ENCODE measurements around the gene KIAA1755. TPM values are rescaled to one million over a fixed set of nuclear protein-coding genes. Genes with fewer than 3 reads are reported as not detected.
A peak's percentile ranks its signal among the peaks of the same experiment; 100 is the strongest.

Gene KIAA1755, protein sequence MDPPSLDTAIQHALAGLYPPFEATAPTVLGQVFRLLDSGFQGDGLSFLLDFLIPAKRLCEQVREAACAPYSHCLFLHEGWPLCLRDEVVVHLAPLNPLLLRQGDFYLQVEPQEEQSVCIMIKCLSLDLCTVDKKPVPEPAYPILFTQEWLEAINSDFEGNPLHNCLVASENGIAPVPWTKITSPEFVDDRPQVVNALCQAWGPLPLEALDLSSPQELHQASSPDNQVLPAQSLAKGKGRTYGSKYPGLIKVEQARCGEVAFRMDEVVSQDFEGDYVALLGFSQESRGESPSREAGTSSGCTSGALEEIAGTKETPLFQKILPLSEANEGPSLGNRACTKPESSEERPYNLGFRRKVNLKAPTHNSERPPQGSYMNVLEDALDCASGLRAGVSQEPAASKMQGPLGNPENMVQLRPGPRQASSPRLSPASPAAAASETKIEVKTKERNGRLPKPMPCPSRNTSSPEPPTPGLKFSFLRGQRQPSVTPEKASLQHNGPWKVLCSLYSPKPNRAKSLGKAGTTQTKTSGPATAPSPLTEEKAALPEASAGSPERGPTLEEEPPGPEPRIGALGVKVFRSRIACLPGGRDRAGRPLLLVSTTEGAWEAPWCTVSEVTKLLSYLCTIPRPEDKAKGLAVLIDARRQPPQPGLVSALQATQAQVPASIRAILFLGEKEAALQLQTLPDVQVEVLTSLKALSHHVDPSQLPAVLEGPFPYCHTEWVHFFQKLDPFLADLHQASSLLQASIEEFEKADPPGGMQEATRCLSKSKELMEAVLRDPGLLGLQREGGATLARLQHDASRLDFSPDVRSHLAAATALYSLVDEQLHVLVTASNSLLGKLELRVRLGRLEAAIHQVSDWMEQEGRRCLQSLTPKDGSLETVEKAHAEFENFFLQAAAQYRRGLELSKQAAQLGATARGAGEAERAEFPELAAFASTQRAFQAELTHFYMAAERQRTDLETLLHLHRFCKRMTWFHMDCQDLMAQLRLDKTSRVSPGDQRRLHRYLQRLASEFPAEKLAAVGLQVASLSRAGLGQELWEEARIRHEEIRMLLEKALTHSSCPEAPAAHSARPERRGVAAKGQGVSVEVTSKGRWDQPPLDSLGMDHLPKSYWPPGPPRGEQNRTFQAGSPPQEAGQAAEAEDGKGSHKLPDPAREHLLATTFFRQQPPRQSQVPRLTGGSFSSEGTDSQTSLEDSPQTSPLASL
- 2.8 and 5.1 TPM in 2 replicates for total RNA-seq (2014; rRNA removed; shearing (Covaris generic))
- polyA plus RNA-seq (2016; fragmentation: Nextera tagmentation; extraction: Ambion mirVana): 3.6 and 4.0 TPM in 2 replicates

DNA sequence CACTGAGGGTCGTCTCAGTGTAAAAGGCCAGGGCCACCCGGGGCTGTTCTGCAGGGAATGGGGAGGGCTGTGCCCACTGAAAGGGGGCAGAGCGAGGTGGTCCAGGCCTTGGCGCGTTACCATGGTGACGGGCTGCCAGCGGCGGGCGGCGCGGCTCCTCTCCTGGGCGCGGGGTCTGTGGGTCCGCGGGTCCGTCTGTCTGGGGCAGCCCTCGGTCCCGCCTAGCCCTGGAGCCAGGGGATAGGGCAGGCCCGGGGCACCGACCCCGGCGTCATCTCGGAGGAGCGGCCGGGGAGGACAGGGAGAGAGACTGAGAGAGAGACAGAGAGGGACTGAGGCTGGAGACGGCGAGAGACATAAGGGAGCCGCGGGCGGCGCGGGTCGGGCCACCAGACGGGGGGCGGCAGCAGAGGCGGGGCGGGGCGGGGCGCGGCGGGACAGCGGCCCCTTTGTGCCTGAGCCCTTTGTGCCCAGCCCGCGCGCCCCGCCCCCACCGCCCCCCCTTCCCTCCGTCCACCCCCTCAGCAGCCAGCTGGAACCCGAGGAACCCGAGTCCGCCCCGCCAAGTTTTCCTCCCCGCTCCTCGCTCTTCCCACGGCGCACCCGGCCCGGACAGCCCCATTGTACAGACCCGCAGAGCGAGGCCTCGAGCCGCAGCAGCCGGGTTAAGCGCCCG is at the start of gene KIAA1755:
Gene KIAA1755 (minus strand): TSS at position 358 of the 676 bp plus-strand sequence. CDS start 235 bp downstream, at position 123.
- in situ Hi-C loops (cut with MboI): no loop called here
- H3K36me3 ChIP-seq (ENCODE audit: low read depth): no peaks in the 10 kb centered on the region
- no peaks in the 10 kb centered on the region for H3K9me3 ChIP-seq (ENCODE audit: low read depth)
- H3K4me3 ChIP-seq: peak within 1 kb of the TSS; percentile 69
- H3K9me2 ChIP-seq (ENCODE audit: insufficient read depth): no peaks in the 10 kb centered on the region
- peak within 1 kb of the TSS; percentile 71 for H3K27ac ChIP-seq
- no peaks in the 10 kb centered on the region for H3K27me3 ChIP-seq (replicated peaks; ENCODE audit: insufficient read depth)
- peak within 1 kb of the TSS; percentile 78 for H2AFZ ChIP-seq
- H3K4me2 ChIP-seq (ENCODE audit: unreplicated experiment): peak within 1 kb of the TSS; percentile 82
- peaks cover 26% of the 10 kb centered on the region for H3K4me1 ChIP-seq (ENCODE audit: insufficient read depth)
- H3K9ac ChIP-seq: peak within 1 kb of the TSS; percentile 77
- TF ChIP-seq EZH2 (IDR thresholded peaks at IDR 0.05; ENCODE audit: insufficient read depth, poor library complexity, severe bottlenecking): no peak
- TF ChIP-seq EZH2phosphoT487 (IDR thresholded peaks at IDR 0.05; ENCODE audit: insufficient read depth, low read depth): no peak
- no peaks in the 10 kb centered on the region for H4K20me1 ChIP-seq (ENCODE audit: insufficient read depth)
- peaks cover 7% of the 10 kb centered on the region; the same call in 1 of the 2 replicates for H3K79me2 ChIP-seq (ENCODE audit: insufficient read depth)
- peak; percentile 61 for DNase-seq
- peaks cover 29% of the 10 kb centered on the region for H3F3A ChIP-seq (ENCODE audit: insufficient read depth)
- 2 to 3% methylated on average over 40 to 64 of the region's 65 CpGs for WGBS, 2 experiments (ENCODE audit: low coverage in 1 of 2, low lambda C conversion rate in 2 of 2, missing lambda C conversion rate in 2 of 2)

GRCh38 chr20:38308447-38308846 is 47.9 kb upstream of the KIAA1755 start:
- TF ChIP-seq EZH2 (IDR thresholded peaks at IDR 0.05; ENCODE audit: insufficient read depth, poor library complexity, severe bottlenecking) (no peak), EZH2phosphoT487 (IDR thresholded peaks at IDR 0.05; ENCODE audit: insufficient read depth, low read depth) (no peak)
- H3K36me3 ChIP-seq (ENCODE audit: low read depth): no peaks in the 10 kb centered on the region
- no peak overlapping the region for H3K4me3 ChIP-seq
- H3K27me3 ChIP-seq (replicated peaks; ENCODE audit: insufficient read depth): no peaks in the 10 kb centered on the region
- H3K4me2 ChIP-seq (ENCODE audit: unreplicated experiment): no peak overlapping the region
- no peaks in the 10 kb centered on the region for H3K9me2 ChIP-seq (ENCODE audit: insufficient read depth)
- no peak for DNase-seq
- in situ Hi-C loops (cut with MboI): no loop called here
- WGBS, 2 experiments (ENCODE audit: low coverage in 1 of 2, low lambda C conversion rate in 2 of 2, missing lambda C conversion rate in 2 of 2): 31 to 32% methylated on average over 1 of the region's 1 CpG
- no peak overlapping the region for H3K27ac ChIP-seq
- H3K9ac ChIP-seq: no peak overlapping the region
- peaks cover 8% of the 10 kb centered on the region; the same call in 1 of the 2 replicates for H3K4me1 ChIP-seq (ENCODE audit: insufficient read depth)
- H3K9me3 ChIP-seq (ENCODE audit: low read depth): no peaks in the 10 kb centered on the region
- no peak overlapping the region for H2AFZ ChIP-seq
- no peaks in the 10 kb centered on the region for H3F3A ChIP-seq (ENCODE audit: insufficient read depth)
- H3K79me2 ChIP-seq (ENCODE audit: insufficient read depth): no peaks in the 10 kb centered on the region
- no peaks in the 10 kb centered on the region for H4K20me1 ChIP-seq (ENCODE audit: insufficient read depth)

DNA sequence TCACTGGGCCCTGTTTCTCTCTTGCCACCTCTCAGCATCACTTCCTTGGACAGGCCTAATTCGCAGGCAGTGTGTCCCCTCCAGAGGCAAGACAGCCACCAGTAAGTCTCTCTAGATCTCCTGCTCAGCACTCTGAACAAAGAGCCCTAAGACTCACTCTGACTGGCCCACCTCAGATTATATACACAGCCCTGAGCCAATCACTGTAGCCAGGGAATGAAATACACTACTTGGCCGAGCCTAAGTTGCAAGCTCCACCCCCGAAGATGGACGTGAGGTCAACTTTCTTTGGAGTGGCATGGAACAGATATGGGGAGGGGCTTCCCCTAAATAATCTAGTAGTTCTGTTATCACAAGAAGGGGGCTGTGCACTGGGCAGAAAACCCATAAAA is 47.5 kb upstream of the KIAA1755 start:
- no peaks in the 10 kb centered on the region for H3K9me2 ChIP-seq (ENCODE audit: insufficient read depth)
- peak overlapping the region; percentile 47 for H2AFZ ChIP-seq
- H3K4me2 ChIP-seq (ENCODE audit: unreplicated experiment): no peak overlapping the region
- in situ Hi-C loops (cut with MboI): no loop called here
- no peak for DNase-seq
- no peaks in the 10 kb centered on the region for H3K9me3 ChIP-seq (ENCODE audit: low read depth)
- TF ChIP-seq EZH2 (IDR thresholded peaks at IDR 0.05; ENCODE audit: insufficient read depth, poor library complexity, severe bottlenecking): no peak
- TF ChIP-seq EZH2phosphoT487 (IDR thresholded peaks at IDR 0.05; ENCODE audit: insufficient read depth, low read depth): no peak
- H4K20me1 ChIP-seq (ENCODE audit: insufficient read depth): no peaks in the 10 kb centered on the region
- no peaks in the 10 kb centered on the region for H3K36me3 ChIP-seq (ENCODE audit: low read depth)
- H3K9ac ChIP-seq: no peak overlapping the region
- H3K79me2 ChIP-seq (ENCODE audit: insufficient read depth): no peaks in the 10 kb centered on the region
- H3K4me3 ChIP-seq: no peak overlapping the region
- peaks cover 8% of the 10 kb centered on the region; the same call in 1 of the 2 replicates for H3K4me1 ChIP-seq (ENCODE audit: insufficient read depth)
- WGBS, 2 experiments (ENCODE audit: low coverage in 1 of 2, low lambda C conversion rate in 2 of 2, missing lambda C conversion rate in 2 of 2): 76 to 77% methylated on average over 4 of the region's 4 CpGs
- no peak overlapping the region for H3K27ac ChIP-seq
- H3K27me3 ChIP-seq (replicated peaks; ENCODE audit: insufficient read depth): no peaks in the 10 kb centered on the region
- H3F3A ChIP-seq (ENCODE audit: insufficient read depth): no peaks in the 10 kb centered on the region
